Lower leg skin (tissue), 4 donors: Measurements from ENCODE around the gene EPHA10. TPM values are rescaled to one million over a fixed set of nuclear protein-coding genes. Genes with fewer than 3 reads are reported as not detected.

ENCODE experiments used
- DNase-seq, 2 donors: peaks; one replicate each; pipeline ENCODE4 v3.0.0-alpha.2; 2019; ENCODE audit warnings: low spot score in 2 of 2
- H3K4me3 ChIP-seq: fragments of 200-600 bp; sonication (generic); 2 replicates; pipeline ENCODE4 v1.5.1; 2017; ENCODE audit warnings: mild to moderate bottlenecking, low read depth; ENCODE audit not compliant: poor library complexity, severe bottlenecking
- CTCF ChIP-seq, 3 donors: fragments of 450-650 bp; IDR thresholded peaks; one replicate each; pipeline ENCODE4 v1.5.1; 2016; ENCODE audit warnings: antibody characterized with exemption in 3 of 3, mild to moderate bottlenecking in 3 of 3, moderate library complexity in 2 of 3
- POLR2A ChIP-seq, 2 donors: fragments of 450-650 bp; IDR thresholded peaks; one replicate each; pipeline ENCODE4 v1.6.1; 2016 to 2017; ENCODE audit warnings: antibody characterized with exemption in 2 of 2, mild to moderate bottlenecking in 1 of 2, moderate library complexity in 1 of 2
- WGBS, 2 donors: methylation state at CpG; one replicate each; pipeline ENCODE4 v1.1.5; 2018; 5-methylcytosine and 5-hydroxymethylcytosine counted together
- intact Hi-C: fragments of 100-400 bp; cut with DNase I; formaldehyde crosslinking; loops from one replicate; pipeline ENCODE4 v1.15.0; 2023; ENCODE audit warnings: low total_unique reads
- total RNA-seq, 4 donors: library from RNA; depleted of rRNA; stranded (reverse); fragments of >200 nt; gene quantifications; one replicate each; pipeline ENCODE4 v1.1.0, GENCODE V29; 2016

The EPHA10 gene
- total RNA-seq, 4 donors from 2014 or later = 0.37 to 1.5 TPM; not detected in 2

DNA sequence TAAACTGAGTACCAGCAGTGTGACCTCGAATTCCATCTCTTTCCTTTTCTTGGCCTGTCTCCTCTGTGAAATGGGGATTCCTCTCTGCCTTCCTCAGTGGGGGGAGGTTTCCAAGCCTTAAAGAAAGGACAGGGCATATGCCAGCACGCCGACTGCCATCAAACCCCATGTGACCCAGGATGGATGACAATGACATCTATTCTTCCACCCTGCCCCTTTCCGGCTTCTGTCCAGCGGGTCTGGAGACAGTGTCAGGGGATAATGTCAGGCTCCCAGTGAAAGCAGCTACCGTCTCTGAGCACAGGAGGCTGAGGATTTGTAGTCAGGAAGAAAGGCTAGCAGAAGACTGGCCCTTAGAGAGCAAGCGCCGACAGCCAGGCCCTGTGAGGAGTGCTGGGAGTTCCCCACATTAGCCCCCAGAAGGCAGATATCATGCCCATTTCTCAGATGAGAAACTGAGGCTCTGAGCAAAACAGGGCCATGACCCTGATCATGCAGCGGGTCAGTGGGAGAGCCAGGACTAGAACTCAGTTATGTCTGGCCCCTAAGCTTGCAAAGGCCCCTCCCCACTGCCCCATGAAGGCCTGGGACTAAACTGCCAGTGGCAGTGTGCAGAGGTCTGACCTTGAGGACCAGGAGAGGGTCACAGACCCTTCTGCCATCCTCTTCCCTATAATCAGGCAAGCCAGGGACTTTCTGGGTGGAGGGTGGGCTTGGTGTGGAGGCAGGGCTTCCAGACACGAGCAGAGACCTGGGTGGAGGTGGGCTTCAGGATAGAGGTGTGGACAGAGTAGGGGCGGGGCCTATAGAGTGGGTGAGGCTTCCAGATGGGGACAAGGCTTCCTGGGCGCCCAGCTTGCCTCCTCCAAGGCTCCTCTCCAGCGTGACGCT is 42.5 kb downstream of the EPHA10 start:
- intact Hi-C loops = no loop called here
- H3K4me3 ChIP-seq = no peak overlapping the region
- TF ChIP-seq CTCF (IDR thresholded peaks at IDR 0.05) (no peak), POLR2A (IDR thresholded peaks at IDR 0.05) (no peak)
- WGBS, 2 donors = 75 to 80% methylated on average over 13 to 14 of the region's 14 CpGs
- DNase-seq = peak in 1 of 2 donors; percentile 72

- intact Hi-C loops = no loop called here
- TF ChIP-seq CTCF (IDR thresholded peaks at IDR 0.05) = no peak
- TF ChIP-seq POLR2A (IDR thresholded peaks at IDR 0.05) = no peak
- WGBS, 2 donors = 59 to 65% methylated on average over 11 to 19 of the region's 19 CpGs
Observed at GRCh38 chr1:37721565-37721964, 43.4 kb downstream of the EPHA10 start.

DNA sequence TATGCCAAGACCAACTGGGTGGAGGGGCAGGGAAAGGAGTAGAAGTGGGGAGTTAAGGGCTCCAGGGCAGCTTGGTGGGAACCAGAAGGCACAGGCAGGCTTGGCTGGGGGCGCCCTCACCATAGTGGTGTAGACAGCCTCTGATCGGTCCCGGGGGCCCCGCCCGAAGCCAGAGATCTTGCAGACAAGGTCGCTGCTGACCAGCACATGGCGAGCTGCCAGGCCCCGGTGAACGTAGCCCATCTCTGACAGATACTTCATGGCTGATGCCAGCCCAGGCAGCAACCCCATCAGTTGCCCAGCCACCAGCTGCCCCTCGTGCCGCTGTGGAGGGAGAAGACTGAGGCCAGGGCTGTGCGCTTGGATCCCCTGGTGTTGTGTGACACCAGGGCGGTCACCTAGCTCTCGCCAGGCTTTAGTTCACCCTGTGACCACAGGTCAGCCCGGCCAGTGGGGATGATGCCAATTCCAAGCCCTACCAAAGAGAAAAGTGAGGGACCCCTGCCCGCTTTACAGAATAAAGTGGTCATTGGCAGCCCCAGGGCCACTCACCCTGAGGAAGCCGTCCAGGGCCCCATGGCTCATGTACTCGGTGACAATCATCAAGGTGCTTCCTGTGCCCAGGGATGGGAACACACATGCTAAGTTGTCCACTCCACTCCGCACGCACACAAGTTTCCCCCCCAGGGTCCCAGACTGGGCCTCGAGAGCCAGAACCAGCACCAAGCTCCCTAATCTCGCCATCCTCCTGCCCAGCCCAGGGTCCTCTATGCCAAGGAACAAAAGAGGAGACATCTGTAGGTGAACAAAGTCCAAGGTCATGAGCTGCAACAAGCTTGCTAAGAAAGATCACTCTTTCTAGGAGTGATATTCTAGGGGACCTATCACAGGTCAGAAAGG is 44.4 kb downstream of the EPHA10 start:
- DNase-seq = peak in 1 of 2 donors; percentile 87
- no peak for TF ChIP-seq POLR2A (IDR thresholded peaks at IDR 0.05)
- no peak for TF ChIP-seq CTCF (IDR thresholded peaks at IDR 0.05)
- 83 to 86% methylated on average over 20 to 22 of the region's 22 CpGs for WGBS, 2 donors
- H3K4me3 ChIP-seq = no peak overlapping the region
- intact Hi-C loops = no loop called here

More at GRCh38 chr1:37721565-37721964, 43.4 kb downstream of the EPHA10 start:
- DNase-seq = peak in 1 of 2 donors; percentile 76
- H3K4me3 ChIP-seq = no peak overlapping the region

DNA sequence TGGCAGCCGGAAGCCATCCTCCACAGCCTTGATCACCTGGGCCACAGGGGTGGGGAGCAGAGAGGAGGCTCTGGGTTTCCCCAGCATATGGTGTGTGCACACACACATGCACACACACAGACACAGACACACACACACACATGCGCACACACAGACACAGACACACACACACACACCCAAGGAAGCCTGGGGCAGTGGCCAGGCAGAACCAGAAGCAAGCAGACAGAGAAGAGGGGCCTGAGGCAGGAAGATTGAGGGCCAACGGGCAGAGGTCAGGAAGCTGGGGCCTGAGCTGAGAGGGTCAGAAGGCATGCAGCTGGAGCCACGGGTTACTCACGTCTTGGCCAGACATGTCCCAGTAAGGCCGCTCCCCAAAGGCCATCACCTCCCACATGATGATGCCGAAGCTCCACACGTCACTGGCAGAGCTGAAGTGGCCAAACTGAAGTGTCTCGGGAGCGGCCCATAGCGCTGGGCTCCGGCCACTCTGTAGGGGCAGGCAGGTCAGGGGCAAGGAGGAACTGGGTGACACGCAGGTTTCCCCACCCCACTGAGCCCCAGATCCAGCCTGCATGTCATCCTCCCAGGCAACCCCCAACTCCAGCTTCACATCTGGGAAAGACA is 45.2 kb downstream of the EPHA10 start:
- TF ChIP-seq POLR2A (IDR thresholded peaks at IDR 0.05) (no peak), CTCF (IDR thresholded peaks at IDR 0.05) (no peak)
- DNase-seq = peak in 1 of 2 donors; percentile 81
- WGBS, 2 donors = 78 to 91% methylated on average over 11 to 12 of the region's 13 CpGs
- H3K4me3 ChIP-seq = no peak overlapping the region
- intact Hi-C loops = no loop called here

DNA sequence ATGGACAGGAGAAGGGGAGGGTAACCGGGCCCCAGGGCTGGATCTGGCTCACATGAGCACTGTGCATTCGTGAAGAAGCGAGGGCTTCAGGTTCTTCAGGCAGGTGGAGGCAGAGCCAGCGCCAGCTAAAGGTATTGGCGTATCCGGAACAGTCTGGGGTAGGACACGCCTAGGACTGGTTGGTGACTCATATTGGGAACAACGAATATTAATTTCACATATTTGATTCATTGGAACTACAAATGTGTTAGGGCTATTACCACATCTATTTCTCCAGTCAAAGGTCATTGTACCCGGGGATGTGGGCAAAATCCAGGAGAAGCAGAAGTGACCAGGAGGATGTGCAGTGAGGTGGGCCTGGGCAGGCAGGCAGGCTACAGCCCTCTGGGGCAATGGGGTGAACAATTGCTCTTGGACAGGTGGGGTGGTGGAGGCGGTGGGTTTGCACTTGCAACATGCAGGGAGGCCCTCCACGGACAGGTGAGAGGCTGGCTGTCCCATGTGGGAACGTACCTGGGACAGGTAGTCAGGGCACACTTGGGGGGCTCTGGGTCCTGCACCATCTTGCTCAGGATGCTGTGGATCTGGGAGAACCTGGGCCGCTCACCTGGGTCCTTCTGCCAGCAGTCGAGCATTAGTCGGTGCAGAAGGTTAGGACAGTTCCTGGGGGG is 45.9 kb downstream of the EPHA10 start:
- H3K4me3 ChIP-seq = no peak overlapping the region
- no peak for TF ChIP-seq CTCF (IDR thresholded peaks at IDR 0.05)
- TF ChIP-seq POLR2A (IDR thresholded peaks at IDR 0.05) = no peak
- intact Hi-C loops = no loop called here
- 70 to 74% methylated on average over 12 to 15 of the region's 15 CpGs for WGBS, 2 donors
- peak; percentile 26 to 71 for DNase-seq
